K562 (cell line): ENCODE measurements around the gene APBB2.

Experiments used
- MTF1 ChIP-seq: fragments of 250-450 bp; sonication (Bioruptor Pico); IDR thresholded peaks from 2 replicates; pipeline ENCODE4 v1.9.0; 2021; ENCODE audit warnings: moderate library complexity, mild to moderate bottlenecking, inconsistent platforms, borderline replicate concordance
- POLR3G ChIP-seq: IDR thresholded peaks from 2 replicates; pipeline ENCODE4 v1.6.1; 2011; ENCODE audit not compliant: insufficient read length, insufficient replicate concordance; ENCODE audit errors: extremely low read depth

- TF ChIP-seq MTF1 (CRISPR knock-in tag), result no peak
- no peak for TF ChIP-seq POLR3G
These were observed 116.0 kb downstream of the APBB2 start for GRCh38 chr4:41098093-41099048.
